Chondrocyte (in vitro differentiated cells): ENCODE measurements around the gene TSPO. TPM values are rescaled to one million over a fixed set of nuclear protein-coding genes. Genes with fewer than 3 reads are reported as not detected.

Source experiments
- DNase-seq: peaks from one replicate; pipeline ENCODE4 v3.0.0; 2021; ENCODE audit warnings: mixed read lengths, low spot score
- H3K27ac Mint-ChIP-seq: one replicate; pipeline ENCODE4 v1.8.0; 2021; ENCODE audit warnings: mild to moderate bottlenecking, moderate library complexity, mixed read lengths; ENCODE audit not compliant: unreplicated experiment
- H3K27me3 Mint-ChIP-seq: 2 replicates; pipeline ENCODE4 v1.8.0; 2021; ENCODE audit warnings: low read depth, mixed read lengths
- H3K36me3 Mint-ChIP-seq: 2 replicates; pipeline ENCODE4 v1.8.0; 2021; ENCODE audit warnings: low read depth, mixed read lengths
- H3K4me1 Mint-ChIP-seq: 2 replicates; pipeline ENCODE4 v1.8.0; 2021; ENCODE audit warnings: low read depth, mild to moderate bottlenecking, mixed read lengths
- H3K4me3 Mint-ChIP-seq: one replicate; pipeline ENCODE4 v1.8.0; 2021; ENCODE audit warnings: mild to moderate bottlenecking, moderate library complexity, mixed read lengths; ENCODE audit not compliant: unreplicated experiment
- H3K9me3 Mint-ChIP-seq: 2 replicates; pipeline ENCODE4 v1.8.0; 2021; ENCODE audit warnings: low read depth, mixed read lengths
- total RNA-seq: library from RNA; stranded (reverse); gene quantifications from 3 replicates; pipeline ENCODE4 v1.2.1, GENCODE V29; 2021
- TF ChIP-seq, protein P1 (sequence below): fragments of 200-600 bp; sonication (generic); IDR thresholded peaks from 2 replicates; pipeline ENCODE4 v1.5.0; 2021; ENCODE audit warnings: antibody characterized with exemption, mild to moderate bottlenecking, moderate library complexity

Gene TSPO
- total RNA-seq, 1 donor from 2014 or later: 288 TPM

DNA sequence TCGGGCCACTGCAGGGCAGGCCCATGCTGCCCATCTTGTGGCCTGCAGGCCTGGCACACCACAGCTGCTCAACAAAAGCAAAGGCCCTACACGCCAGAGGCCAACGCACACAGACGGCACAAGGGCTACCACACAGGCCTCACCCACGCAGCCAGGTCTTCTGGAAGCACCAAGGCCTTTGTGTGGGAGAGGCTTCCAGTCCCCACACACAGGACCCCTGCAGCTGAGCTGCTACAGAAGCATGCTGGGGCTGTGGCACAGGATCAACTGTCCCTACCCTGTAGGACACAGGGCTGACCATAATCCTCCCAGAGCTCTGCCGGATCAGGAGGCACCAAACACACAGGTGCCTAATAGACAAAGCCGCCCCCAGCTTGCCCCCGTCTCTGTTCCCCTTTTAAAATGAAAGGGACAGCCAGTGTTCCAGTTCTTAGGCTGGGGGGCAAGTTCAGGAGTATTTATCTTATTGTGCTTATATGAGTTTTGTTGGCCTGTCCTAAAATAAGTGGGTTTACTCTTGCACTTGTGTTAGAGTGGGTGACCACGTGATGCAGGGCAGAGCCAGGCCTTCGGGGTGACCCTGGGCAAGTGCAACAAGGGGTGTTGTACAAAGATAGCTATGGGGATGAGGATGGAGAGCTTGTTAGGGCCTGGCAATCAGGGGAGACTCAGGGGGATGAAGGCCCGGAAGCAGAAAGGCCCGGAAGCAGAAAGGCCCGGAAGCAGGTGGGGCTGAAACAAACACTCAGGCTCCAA is 30.1 kb downstream of the TSPO start:
- Mint-ChIP-seq H3K9me3 (no peaks in the 10 kb centered on the region), H3K27ac (no peak overlapping the region), H3K4me1 (peaks cover 21% of the 10 kb centered on the region), H3K27me3 (no peaks in the 10 kb centered on the region), H3K36me3 (peaks cover 11% of the 10 kb centered on the region), H3K4me3 (no peak overlapping the region)
- DNase-seq: peak; percentile 59
- TF ChIP-seq, protein P1, sequence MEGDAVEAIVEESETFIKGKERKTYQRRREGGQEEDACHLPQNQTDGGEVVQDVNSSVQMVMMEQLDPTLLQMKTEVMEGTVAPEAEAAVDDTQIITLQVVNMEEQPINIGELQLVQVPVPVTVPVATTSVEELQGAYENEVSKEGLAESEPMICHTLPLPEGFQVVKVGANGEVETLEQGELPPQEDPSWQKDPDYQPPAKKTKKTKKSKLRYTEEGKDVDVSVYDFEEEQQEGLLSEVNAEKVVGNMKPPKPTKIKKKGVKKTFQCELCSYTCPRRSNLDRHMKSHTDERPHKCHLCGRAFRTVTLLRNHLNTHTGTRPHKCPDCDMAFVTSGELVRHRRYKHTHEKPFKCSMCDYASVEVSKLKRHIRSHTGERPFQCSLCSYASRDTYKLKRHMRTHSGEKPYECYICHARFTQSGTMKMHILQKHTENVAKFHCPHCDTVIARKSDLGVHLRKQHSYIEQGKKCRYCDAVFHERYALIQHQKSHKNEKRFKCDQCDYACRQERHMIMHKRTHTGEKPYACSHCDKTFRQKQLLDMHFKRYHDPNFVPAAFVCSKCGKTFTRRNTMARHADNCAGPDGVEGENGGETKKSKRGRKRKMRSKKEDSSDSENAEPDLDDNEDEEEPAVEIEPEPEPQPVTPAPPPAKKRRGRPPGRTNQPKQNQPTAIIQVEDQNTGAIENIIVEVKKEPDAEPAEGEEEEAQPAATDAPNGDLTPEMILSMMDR: no peak

DNA sequence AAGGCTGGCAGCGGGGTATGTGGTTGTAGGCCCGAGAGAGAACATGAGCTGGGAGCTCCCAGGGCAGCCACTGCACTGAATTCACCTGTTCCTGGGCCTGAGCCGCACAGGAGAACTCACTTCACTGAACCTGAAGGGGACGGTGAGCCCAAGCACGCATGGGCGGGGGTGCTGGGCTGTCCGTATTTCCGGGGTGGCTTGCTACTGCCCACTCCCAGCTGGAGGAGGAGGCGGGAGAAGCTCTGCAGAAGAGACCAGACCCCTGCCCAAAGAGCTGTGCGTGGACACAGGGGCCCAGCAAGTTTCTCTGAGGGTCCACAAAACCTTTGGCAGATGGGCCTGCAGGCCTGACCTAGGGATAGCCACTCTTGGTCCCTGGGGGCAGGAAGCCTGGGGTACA is 30.8 kb downstream of the TSPO start:
- no peak overlapping the region for H3K4me3 Mint-ChIP-seq
- peaks cover 11% of the 10 kb centered on the region for H3K36me3 Mint-ChIP-seq
- peak; percentile 73 for DNase-seq
- H3K9me3 Mint-ChIP-seq: no peaks in the 10 kb centered on the region
- H3K4me1 Mint-ChIP-seq: peaks cover 21% of the 10 kb centered on the region
- H3K27ac Mint-ChIP-seq: no peak overlapping the region
- TF ChIP-seq, protein P1: no peak
- no peaks in the 10 kb centered on the region for H3K27me3 Mint-ChIP-seq

DNA sequence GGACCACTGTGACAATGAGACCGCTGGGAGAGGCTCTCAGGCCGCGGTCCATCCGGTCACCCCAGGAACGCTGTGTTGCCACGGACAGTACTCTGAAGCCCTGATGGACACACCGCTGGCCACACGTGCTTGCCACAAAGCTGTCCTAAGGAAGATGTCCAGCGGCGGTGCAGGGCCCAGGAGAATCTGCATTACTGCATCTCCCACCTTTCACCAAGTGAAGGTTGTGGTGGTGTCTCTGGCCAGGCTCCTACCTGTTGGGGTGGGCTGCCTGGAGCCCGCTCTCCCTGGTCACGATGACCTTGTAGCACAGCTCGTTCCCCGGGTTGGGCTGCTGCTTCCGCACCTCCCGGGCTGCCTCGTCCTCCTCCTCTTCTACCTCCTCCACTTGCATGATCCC is 31.4 kb downstream of the TSPO start:
- Mint-ChIP-seq H3K27me3 (no peaks in the 10 kb centered on the region), H3K36me3 (peaks cover 11% of the 10 kb centered on the region), H3K27ac (no peak overlapping the region), H3K4me3 (no peak overlapping the region), H3K9me3 (no peaks in the 10 kb centered on the region), H3K4me1 (peaks cover 22% of the 10 kb centered on the region)
- DNase-seq: peak; percentile 83
- TF ChIP-seq, protein P1: no peak

DNA sequence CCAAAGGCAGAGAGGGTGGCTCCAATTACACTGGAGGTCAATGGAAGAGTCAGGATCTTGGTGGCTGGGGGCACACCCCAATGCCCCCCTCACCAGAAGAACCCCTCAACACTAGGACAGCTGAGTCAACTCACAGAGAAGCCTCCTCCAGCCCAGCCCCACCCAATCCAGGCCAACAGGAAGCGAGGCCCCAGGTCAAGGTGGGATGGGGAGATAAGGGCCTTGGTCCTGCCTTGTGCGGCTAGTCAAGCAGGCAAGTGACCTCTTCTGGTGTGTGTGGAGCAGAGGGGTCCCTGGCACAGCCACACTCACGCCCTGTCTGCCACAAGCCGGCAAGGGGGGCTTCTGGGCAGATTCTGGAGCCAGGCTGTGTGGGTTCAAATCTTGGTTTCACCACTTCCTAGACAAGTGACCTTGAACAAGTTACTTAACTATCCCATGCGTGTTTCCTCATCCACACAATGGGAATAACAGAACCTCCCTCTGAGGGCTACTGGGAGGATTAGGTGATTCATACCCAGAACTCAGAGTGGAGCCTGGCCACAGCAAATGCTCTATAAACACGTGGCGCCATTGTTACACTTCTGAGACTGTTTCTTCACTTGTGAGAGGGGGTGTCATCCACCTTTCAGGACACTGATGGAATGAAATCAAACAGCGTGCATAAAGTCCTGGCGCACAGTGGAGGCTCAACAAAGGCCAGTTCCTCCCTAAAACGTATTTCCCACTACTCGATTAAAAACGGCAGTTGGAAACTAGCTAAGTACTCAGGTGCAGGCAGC is 32.3 kb downstream of the TSPO start:
- TF ChIP-seq, protein P1: no peak
- peaks cover 8% of the 10 kb centered on the region for H3K36me3 Mint-ChIP-seq
- no peak overlapping the region for H3K27ac Mint-ChIP-seq
- H3K27me3 Mint-ChIP-seq: no peaks in the 10 kb centered on the region
- peaks cover 27% of the 10 kb centered on the region for H3K4me1 Mint-ChIP-seq
- no peaks in the 10 kb centered on the region for H3K9me3 Mint-ChIP-seq
- H3K4me3 Mint-ChIP-seq: no peak overlapping the region
- DNase-seq: peak; percentile 47

DNA sequence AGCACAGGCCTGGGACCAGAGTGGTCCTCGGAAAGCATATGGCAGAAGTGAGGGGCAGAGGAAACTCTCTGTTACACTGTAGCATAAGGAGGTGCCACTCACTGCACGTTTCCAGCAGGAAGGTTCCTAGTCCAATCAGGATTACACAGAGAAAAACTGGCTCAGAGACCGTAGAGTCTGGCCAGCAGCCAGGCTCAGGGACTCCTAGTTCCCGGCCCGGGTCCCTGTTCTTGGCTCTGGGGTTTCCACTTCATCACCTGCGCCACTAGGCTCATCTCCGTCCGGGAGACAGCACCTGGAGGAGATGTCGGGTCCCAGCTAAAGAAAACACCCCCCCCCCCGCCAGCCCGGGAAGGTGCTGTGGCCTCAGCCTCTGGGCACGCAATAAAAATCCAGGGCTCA is 34.5 kb downstream of the TSPO start:
- Mint-ChIP-seq H3K9me3 (no peaks in the 10 kb centered on the region), H3K4me3 (peak overlapping the region; percentile 74), H3K4me1 (peaks cover 27% of the 10 kb centered on the region), H3K27ac (peak overlapping the region; percentile 65), H3K27me3 (no peaks in the 10 kb centered on the region), H3K36me3 (peaks cover 3% of the 10 kb centered on the region)
- peak; percentile 50 for DNase-seq
- TF ChIP-seq, protein P1: no peak
